H9 (cell line): ENCODE results near the gene ASMTL. TPM values are rescaled to one million over a fixed set of nuclear protein-coding genes. Genes with fewer than 3 reads are reported as not detected.

ENCODE experiments used
- DNase-seq: peaks from one replicate; pipeline ENCODE4 v3.0.0-alpha.2; 2017
- H2AFZ ChIP-seq: one replicate; pipeline ENCODE4 v1.6.1; 2013; ENCODE audit warnings: mild to moderate bottlenecking, low read length, control low read depth, moderate library complexity
- H2AK5ac ChIP-seq: 2 replicates; pipeline ENCODE4 v1.6.1; 2013; ENCODE audit warnings: low read length, control low read depth, mixed read lengths; ENCODE audit not compliant: insufficient read length
- H2BK120ac ChIP-seq: one replicate; pipeline ENCODE4 v1.6.1; 2013; ENCODE audit warnings: low read depth, mild to moderate bottlenecking, low read length, control low read depth, inconsistent platforms; ENCODE audit not compliant: poor library complexity, severe bottlenecking
- H2BK12ac ChIP-seq: 2 replicates; pipeline ENCODE4 v1.6.1; 2013; ENCODE audit warnings: low read length, control low read depth, mixed read lengths, low read depth; ENCODE audit not compliant: insufficient read length
- H2BK15ac ChIP-seq: 2 replicates; pipeline ENCODE4 v1.6.1; 2013; ENCODE audit warnings: low read depth, low read length, control low read depth
- H2BK20ac ChIP-seq: one replicate; pipeline ENCODE4 v1.6.1; 2013; ENCODE audit warnings: low read depth, mild to moderate bottlenecking, low read length, control low read depth, inconsistent platforms; ENCODE audit not compliant: poor library complexity, severe bottlenecking
- H2BK5ac ChIP-seq: 2 replicates; pipeline ENCODE4 v1.6.1; 2013; ENCODE audit warnings: low read length, control low read depth, mixed read lengths; ENCODE audit not compliant: insufficient read length
- H3K14ac ChIP-seq: 2 replicates; pipeline ENCODE4 v1.6.1; 2013; ENCODE audit warnings: low read length, control low read depth; ENCODE audit not compliant: insufficient read depth
- H3K18ac ChIP-seq: 2 replicates; pipeline ENCODE4 v1.6.1; 2013; ENCODE audit warnings: low read depth, mild to moderate bottlenecking, mixed read lengths, low read length, control low read depth; ENCODE audit not compliant: insufficient read length
- H3K23ac ChIP-seq: 2 replicates; pipeline ENCODE4 v1.6.1; 2013; ENCODE audit warnings: low read length, control low read depth, mixed read lengths, low read depth; ENCODE audit not compliant: insufficient read length
- H3K23me2 ChIP-seq: 2 replicates; pipeline ENCODE4 v1.6.1; 2013; ENCODE audit warnings: low read depth, mild to moderate bottlenecking, mixed read lengths, low read length, control low read depth; ENCODE audit not compliant: insufficient read length, poor library complexity, severe bottlenecking
- H3K27ac ChIP-seq: 2 replicates; pipeline ENCODE4 v1.5.1; 2013; ENCODE audit warnings: low read length, control low read depth, mixed read lengths, low read depth; ENCODE audit not compliant: insufficient read length
- H3K27me3 ChIP-seq: 2 replicates; pipeline ENCODE4 v1.6.1; 2013; ENCODE audit warnings: low read length, control low read depth, inconsistent platforms; ENCODE audit not compliant: insufficient read depth
- H3K4ac ChIP-seq: 2 replicates; pipeline ENCODE4 v1.6.1; 2013; ENCODE audit warnings: low read depth, mild to moderate bottlenecking, control low read depth, inconsistent platforms, low read length, moderate library complexity
- H3K4me1 ChIP-seq: 2 replicates; pipeline ENCODE4 v1.6.1; 2013; ENCODE audit warnings: low read length, control low read depth, inconsistent platforms; ENCODE audit not compliant: insufficient read depth
- H3K4me2 ChIP-seq: 2 replicates; pipeline ENCODE4 v1.6.1; 2013; ENCODE audit warnings: low read length, control low read depth, mixed read lengths; ENCODE audit not compliant: insufficient read length, insufficient read depth
- H3K56ac ChIP-seq: 2 replicates; pipeline ENCODE4 v1.6.1; 2013; ENCODE audit warnings: low read depth, mild to moderate bottlenecking, mixed read lengths, low read length, control low read depth; ENCODE audit not compliant: insufficient read length
- H3K79me1 ChIP-seq: 2 replicates; pipeline ENCODE4 v1.6.1; 2013; ENCODE audit warnings: low read depth, mild to moderate bottlenecking, moderate library complexity, low read length, control low read depth, inconsistent platforms; ENCODE audit not compliant: insufficient read depth, poor library complexity, severe bottlenecking
- H3K79me2 ChIP-seq: 2 replicates; pipeline ENCODE4 v1.6.1; 2013; ENCODE audit warnings: low read length, control low read depth, inconsistent platforms; ENCODE audit not compliant: insufficient read depth
- H3K9ac ChIP-seq: 2 replicates; pipeline ENCODE4 v1.6.1; 2013; ENCODE audit warnings: low read length, control low read depth, mixed read lengths; ENCODE audit not compliant: insufficient read length; ENCODE audit errors: extremely low read depth
- H3K9me3 ChIP-seq: one replicate; pipeline ENCODE4 v1.6.1; 2013; ENCODE audit warnings: low read depth, low read length, inconsistent platforms; ENCODE audit not compliant: control insufficient read depth
- H3T11ph ChIP-seq: one replicate; pipeline ENCODE4 v1.6.1; 2013; ENCODE audit warnings: mild to moderate bottlenecking, low read length, control low read depth, inconsistent platforms
- H4K20me1 ChIP-seq: one replicate; pipeline ENCODE4 v1.6.1; 2013; ENCODE audit not compliant: control insufficient read depth, insufficient read length, insufficient read depth
- H4K5ac ChIP-seq: 2 replicates; pipeline ENCODE4 v1.6.1; 2013; ENCODE audit warnings: low read depth, mild to moderate bottlenecking, mixed read lengths, low read length, control low read depth; ENCODE audit not compliant: insufficient read length
- H4K8ac ChIP-seq: replicated peaks from 2 replicates; pipeline ENCODE4 v1.6.1; 2013; ENCODE audit warnings: low read length, control low read depth, mixed read lengths, low read depth; ENCODE audit not compliant: insufficient read length
- H4K91ac ChIP-seq: 2 replicates; pipeline ENCODE4 v1.6.1; 2013; ENCODE audit warnings: low read depth, mild to moderate bottlenecking, moderate library complexity, mixed read lengths, low read length, control low read depth; ENCODE audit not compliant: insufficient read length
- H3K27ac Mint-ChIP-seq, 3 experiments: 2 replicates in 2 of 3; 3 replicates in 1 of 3; pipeline ENCODE4 v1.8.0; 2020 to 2021; ENCODE audit warnings: mixed read lengths in 3 of 3, mild to moderate bottlenecking in 1 of 3, moderate library complexity in 1 of 3
- H3K27me3 Mint-ChIP-seq: 2 replicates; pipeline ENCODE4 v1.8.0; 2021; ENCODE audit warnings: low read depth, mild to moderate bottlenecking, moderate library complexity, mixed read lengths
- H3K36me3 Mint-ChIP-seq, 3 experiments: 2 replicates in 2 of 3; 3 replicates in 1 of 3; pipeline ENCODE4 v1.8.0; 2020 to 2021; ENCODE audit warnings: low read depth in 3 of 3, mixed read lengths in 3 of 3; ENCODE audit not compliant: insufficient read depth in 1 of 3
- H3K4me1 Mint-ChIP-seq, 2 experiments: 2 replicates each; pipeline ENCODE4 v1.8.0; 2020; ENCODE audit warnings: mixed read lengths in 2 of 2
- H3K4me3 Mint-ChIP-seq, 2 experiments: 2 replicates in 1 of 2; 3 replicates in 1 of 2; pipeline ENCODE4 v1.8.0; 2020 to 2021; ENCODE audit warnings: mild to moderate bottlenecking in 2 of 2, mixed read lengths in 2 of 2, moderate library complexity in 1 of 2
- H3K9me3 Mint-ChIP-seq, 2 experiments: 2 replicates in 1 of 2; 3 replicates in 1 of 2; pipeline ENCODE4 v1.8.0; 2020; ENCODE audit warnings: mild to moderate bottlenecking in 2 of 2, mixed read lengths in 2 of 2, moderate library complexity in 1 of 2
- CTCF ChIP-seq: fragments of 200-600 bp; sonication (generic); conservative IDR thresholded peaks from 3 replicates; pipeline ENCODE4 v1.8.0; 2021; ENCODE audit warnings: antibody characterized with exemption, mild to moderate bottlenecking
- WGBS: extraction: QIAGEN DNeasy Blood & Tissue Kit; methylation state at CpG from one replicate; pipeline ENCODE4 v1.1.7; 2013; ENCODE audit warnings: missing lambda C conversion rate, low lambda C conversion rate, mixed read lengths; ENCODE audit not compliant: insufficient read length; ENCODE audit errors: extremely low coverage; 5-methylcytosine and 5-hydroxymethylcytosine counted together
- total RNA-seq: library from RNA; stranded (reverse); gene quantifications from 2 replicates; pipeline ENCODE4 v1.2.1, GENCODE V29; 2021

ASMTL gene
- total RNA-seq, 1 experiment from 2014 or later: 59.8 TPM

DNA sequence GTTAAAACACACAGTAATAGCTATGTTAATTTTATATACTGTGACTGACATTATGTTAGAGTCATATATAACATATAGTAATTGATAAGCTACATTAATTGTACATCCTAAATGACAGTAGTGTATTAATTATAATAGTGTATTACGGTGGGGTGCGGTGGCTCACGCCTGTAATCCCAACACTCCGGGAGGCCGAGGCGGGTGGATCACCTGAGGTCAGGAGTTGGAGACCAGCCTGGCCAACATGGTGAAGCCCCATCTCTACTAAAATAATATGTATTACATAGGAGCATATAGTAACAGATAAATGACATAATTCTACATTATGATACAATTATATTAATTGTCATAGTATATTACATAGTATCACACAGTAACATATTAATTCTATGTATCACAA lies 12.2 kb downstream of the ASMTL start:
- Histone ChIP-seq H4K20me1 (no peaks in the 10 kb centered on the region), H3K18ac (no peak overlapping the region), H2BK20ac (no peak overlapping the region), H3K79me2 (peaks cover 8% of the 10 kb centered on the region; the same call in 1 of the 2 replicates), H4K91ac (no peak overlapping the region), H3K23ac (no peak overlapping the region), H2BK12ac (no peak overlapping the region), H2AK5ac (no peak overlapping the region), H3K27me3 (no peaks in the 10 kb centered on the region), H2BK15ac (no peak overlapping the region), H2AFZ (no peak overlapping the region), H2BK5ac (no peak overlapping the region), H3T11ph (no peak overlapping the region), H3K4ac (no peak overlapping the region), H3K23me2 (no peaks in the 10 kb centered on the region), H4K8ac (no peak overlapping the region), H3K4me1 (no peaks in the 10 kb centered on the region), H3K79me1 (no peaks in the 10 kb centered on the region), H3K27ac (no peak overlapping the region), H3K9ac (no peak overlapping the region), H3K56ac (no peak overlapping the region), H2BK120ac (no peak overlapping the region), H3K14ac (no peak overlapping the region), H4K5ac (no peak overlapping the region), H3K4me2 (no peak overlapping the region), H3K9me3 (no peaks in the 10 kb centered on the region)
- Mint-ChIP-seq H3K4me3 (no peak overlapping the region), H3K9me3 (peaks cover 17 to 19% of the 10 kb centered on the region in 2 experiments), H3K27me3 (peaks cover 2% of the 10 kb centered on the region), H3K36me3 (peaks cover 57 to 76% (median 74%) of the 10 kb centered on the region in 3 experiments), H3K27ac (no peak overlapping the region), H3K4me1 (no peaks in the 10 kb centered on the region)
- no peak for DNase-seq
- WGBS: no CpG with 5 or more reads among the region's 6 CpGs
- no peak for TF ChIP-seq CTCF
